Loucy (cell line): ENCODE results near the gene SRC.

Source experiments
- H2AFZ ChIP-seq: fragments of 200-600 bp; sonication (generic); 2 replicates; pipeline ENCODE4 v1.6.0; 2016; ENCODE audit warnings: antibody characterized with exemption, mild to moderate bottlenecking, low read length, moderate library complexity
- H3F3A ChIP-seq: fragments of 200-600 bp; 2 replicates; pipeline ENCODE4 v1.6.0; 2016; ENCODE audit warnings: antibody characterized with exemption, low read depth, mild to moderate bottlenecking
- H3K27me3 ChIP-seq: fragments of 200-600 bp; sonication (generic); 2 replicates; pipeline ENCODE4 v1.6.1; 2014; ENCODE audit warnings: low read length, mild to moderate bottlenecking; ENCODE audit not compliant: insufficient read depth, poor library complexity, severe bottlenecking
- H3K36me3 ChIP-seq: fragments of 200-600 bp; sonication (generic); 2 replicates; pipeline ENCODE4 v1.6.1; 2016; ENCODE audit warnings: low read length; ENCODE audit not compliant: insufficient read depth
- H3K4me1 ChIP-seq: fragments of 200-600 bp; sonication (generic); 2 replicates; pipeline ENCODE4 v1.5.1; 2014; ENCODE audit warnings: low read length, mild to moderate bottlenecking; ENCODE audit not compliant: insufficient read depth, poor library complexity, severe bottlenecking
- H3K4me2 ChIP-seq: fragments of 200-600 bp; sonication (generic); 2 replicates; pipeline ENCODE4 v1.6.0; 2014; ENCODE audit warnings: antibody characterized with exemption, low read length, low read depth, mild to moderate bottlenecking; ENCODE audit not compliant: poor library complexity, severe bottlenecking
- H3K4me3 ChIP-seq: fragments of 200-600 bp; sonication (generic); 2 replicates; pipeline ENCODE4 v1.5.1; 2014; ENCODE audit warnings: low read length, mild to moderate bottlenecking, mixed read lengths; ENCODE audit not compliant: poor library complexity, severe bottlenecking
- H3K79me2 ChIP-seq: fragments of 200-600 bp; sonication (generic); 2 replicates; pipeline ENCODE4 v1.6.1; 2014; ENCODE audit warnings: low read length; ENCODE audit not compliant: insufficient read depth
- H3K9ac ChIP-seq: fragments of 200-600 bp; sonication (generic); 2 replicates; pipeline ENCODE4 v1.6.0; 2014; ENCODE audit warnings: mild to moderate bottlenecking, low read depth, low read length, moderate library complexity; ENCODE audit not compliant: poor library complexity, severe bottlenecking
- H3K9me2 ChIP-seq: fragments of 200-600 bp; sonication (generic); replicated peaks from 2 replicates; pipeline ENCODE4 v1.6.1; 2016; ENCODE audit warnings: low read depth, low read length, mixed read lengths
- H3K9me3 ChIP-seq: fragments of 200-600 bp; sonication (generic); 2 replicates; pipeline ENCODE4 v1.6.1; 2014; ENCODE audit warnings: mild to moderate bottlenecking, antibody characterized with exemption, low read length, low read depth; ENCODE audit not compliant: insufficient read depth
- H4K20me1 ChIP-seq: fragments of 200-600 bp; sonication (generic); 2 replicates; pipeline ENCODE4 v1.6.0; 2014; ENCODE audit warnings: antibody characterized with exemption, low read length, mild to moderate bottlenecking; ENCODE audit not compliant: insufficient read depth, poor library complexity, severe bottlenecking
- CTCF ChIP-seq: fragments of 200-600 bp; sonication (generic); conservative IDR thresholded peaks from 2 replicates; pipeline ENCODE4 v1.5.1; 2014; ENCODE audit warnings: mild to moderate bottlenecking, antibody characterized with exemption, low read length
- EZH2phosphoT487 ChIP-seq: fragments of 200-600 bp; IDR thresholded peaks from 2 replicates; pipeline ENCODE4 v1.6.1; 2018; ENCODE audit warnings: antibody characterized with exemption, mild to moderate bottlenecking, moderate library complexity, borderline replicate concordance

The SRC gene

GRCh38 chr20:37398750-37399621, 53.0 kb downstream of the SRC start:
- no peak overlapping the region for H3K4me2 ChIP-seq
- H2AFZ ChIP-seq, result no peak overlapping the region
- H3K9me3 ChIP-seq, result no peaks in the 10 kb centered on the region
- H4K20me1 ChIP-seq, result no peaks in the 10 kb centered on the region
- H3F3A ChIP-seq, result no peaks in the 10 kb centered on the region
- no peaks in the 10 kb centered on the region for H3K9me2 ChIP-seq
- H3K36me3 ChIP-seq, result no peaks in the 10 kb centered on the region
- TF ChIP-seq CTCF (no peak), EZH2phosphoT487 (no peak)
- no peaks in the 10 kb centered on the region for H3K27me3 ChIP-seq
- peaks cover 6% of the 10 kb centered on the region for H3K4me1 ChIP-seq
- H3K9ac ChIP-seq, result no peak overlapping the region
- H3K4me3 ChIP-seq, result no peak overlapping the region
- no peaks in the 10 kb centered on the region for H3K79me2 ChIP-seq

DNA sequence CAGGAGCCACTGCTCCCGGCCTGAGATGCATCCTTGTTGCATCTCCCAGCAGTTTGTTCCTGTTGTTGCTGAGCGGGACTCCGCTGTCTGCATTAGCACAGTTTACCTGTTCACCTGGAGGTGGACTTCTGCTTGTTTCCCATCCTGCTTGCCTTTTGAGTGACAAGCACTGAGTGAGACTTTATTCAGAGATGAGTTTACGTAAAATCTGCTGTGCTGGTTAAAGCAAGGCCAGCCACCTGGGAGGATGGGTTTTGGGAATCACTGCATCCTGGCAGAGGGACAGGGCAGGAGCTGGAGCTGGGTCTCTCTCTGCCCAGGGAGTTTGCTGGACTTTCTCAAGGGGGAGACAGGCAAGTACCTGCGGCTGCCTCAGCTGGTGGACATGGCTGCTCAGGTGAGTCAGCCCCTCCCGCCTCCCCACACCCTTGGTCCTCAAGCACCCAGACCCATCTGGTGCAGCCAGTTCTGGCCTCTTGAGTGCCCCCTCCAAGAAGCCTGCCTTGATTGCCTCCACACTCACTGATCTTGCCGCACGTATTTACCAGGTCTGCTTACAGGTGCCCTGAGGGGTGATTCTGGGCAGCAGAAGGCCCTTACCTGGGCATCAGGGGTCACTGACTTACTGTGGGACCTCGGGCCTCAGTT, 55.5 kb downstream of the SRC start:
- H3K36me3 ChIP-seq, result no peaks in the 10 kb centered on the region

More for the DNA sequence above, 55.5 kb downstream of the SRC start:
- TF ChIP-seq CTCF (no peak), EZH2phosphoT487 (no peak)
- Histone ChIP-seq H4K20me1 (no peaks in the 10 kb centered on the region), H3K9me2 (no peaks in the 10 kb centered on the region), H3K79me2 (no peaks in the 10 kb centered on the region), H2AFZ (no peak overlapping the region), H3K27me3 (no peaks in the 10 kb centered on the region), H3K4me2 (no peak overlapping the region), H3K9me3 (no peaks in the 10 kb centered on the region), H3K9ac (no peak overlapping the region), H3K4me1 (peaks cover 2% of the 10 kb centered on the region), H3F3A (no peaks in the 10 kb centered on the region), H3K4me3 (no peak overlapping the region)
